Activated CD8-positive, alpha-beta memory T cell treated with anti-CD3 and anti-CD28 coated beads for 4 hours (primary cell): Measurements from ENCODE around the gene BAIAP2L1.

Experiments
- DNase-seq, 2 donors: peaks; one replicate each; pipeline ENCODE4 v3.0.0-alpha.2; 2020; ENCODE audit warnings: low read depth in 2 of 2

BAIAP2L1 gene

DNA sequence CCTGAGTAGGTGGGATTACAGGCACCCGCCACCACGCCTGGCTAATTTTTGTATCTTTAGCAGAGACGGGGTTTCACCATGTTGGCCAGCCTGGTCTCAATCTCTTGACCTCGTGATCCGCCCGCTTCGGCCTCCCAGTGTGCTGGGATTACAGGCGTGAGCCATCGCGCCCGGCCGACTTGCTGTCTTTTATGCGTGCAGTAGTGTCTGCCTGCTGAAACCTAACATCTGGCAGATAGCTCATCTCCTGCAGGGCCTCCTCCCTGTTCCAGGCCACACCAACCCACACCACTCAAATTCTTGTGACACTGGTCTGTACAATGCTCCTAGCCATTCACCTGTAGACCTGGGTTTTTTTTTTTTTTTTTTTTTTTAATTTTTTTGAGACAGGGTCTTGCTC, 41.5 kb downstream of the BAIAP2L1 start:
- DNase-seq = no peak

DNA sequence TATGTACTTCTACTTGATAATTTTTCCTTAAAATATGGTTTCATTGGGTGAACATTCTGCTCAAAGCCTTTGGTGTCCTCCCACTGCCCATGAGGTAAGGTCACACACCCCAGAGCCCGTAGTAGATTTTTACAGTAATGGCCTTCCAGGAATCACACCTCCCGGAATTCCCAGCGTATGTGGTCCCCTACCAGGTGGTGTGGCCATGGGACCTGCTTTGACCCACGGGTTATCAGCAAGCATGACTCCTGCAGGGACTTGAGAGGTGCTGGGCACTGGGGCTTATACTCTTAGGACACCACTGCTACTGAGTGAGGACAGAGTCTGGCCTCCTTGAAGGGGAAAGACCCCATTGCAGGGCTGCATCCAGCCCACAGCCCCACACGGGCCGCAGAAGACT, 42.2 kb downstream of the BAIAP2L1 start:
- no peak for DNase-seq

DNA sequence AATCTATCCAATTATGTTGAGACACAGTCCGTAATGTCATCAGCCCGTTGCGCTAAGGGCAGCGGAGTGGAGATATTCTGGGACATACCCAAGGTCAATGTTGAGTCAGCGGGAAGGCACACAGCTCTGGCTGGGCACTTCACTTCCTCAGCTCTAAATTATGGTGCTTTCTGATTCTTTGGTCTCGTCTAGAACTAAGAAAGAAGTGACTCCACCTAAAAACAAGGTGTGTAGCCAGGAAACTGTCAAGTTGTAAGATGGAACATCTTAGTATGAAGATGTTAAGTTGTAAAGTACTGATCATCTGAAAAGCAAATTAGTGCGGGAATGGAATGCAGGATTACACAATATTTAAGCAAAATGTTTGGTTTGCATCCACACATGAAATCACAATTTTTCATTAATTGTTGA, 43.1 kb downstream of the BAIAP2L1 start:
- no peak for DNase-seq

DNA sequence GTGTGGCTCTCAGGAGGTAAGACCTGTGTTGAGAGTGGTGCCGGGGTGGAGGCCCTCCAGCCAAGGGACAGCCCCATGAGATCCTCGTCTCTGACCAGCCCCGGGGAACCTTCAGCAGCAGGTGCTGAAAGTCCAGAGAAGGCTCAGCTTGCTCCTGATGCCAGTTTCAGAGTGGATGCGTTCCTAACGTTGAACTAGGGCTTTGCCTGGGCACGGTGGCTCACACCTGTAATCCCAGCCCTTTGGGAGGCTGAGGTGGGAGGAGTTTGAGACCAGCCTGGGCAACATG, 45.7 kb downstream of the BAIAP2L1 start:
- DNase-seq = no peak

DNA sequence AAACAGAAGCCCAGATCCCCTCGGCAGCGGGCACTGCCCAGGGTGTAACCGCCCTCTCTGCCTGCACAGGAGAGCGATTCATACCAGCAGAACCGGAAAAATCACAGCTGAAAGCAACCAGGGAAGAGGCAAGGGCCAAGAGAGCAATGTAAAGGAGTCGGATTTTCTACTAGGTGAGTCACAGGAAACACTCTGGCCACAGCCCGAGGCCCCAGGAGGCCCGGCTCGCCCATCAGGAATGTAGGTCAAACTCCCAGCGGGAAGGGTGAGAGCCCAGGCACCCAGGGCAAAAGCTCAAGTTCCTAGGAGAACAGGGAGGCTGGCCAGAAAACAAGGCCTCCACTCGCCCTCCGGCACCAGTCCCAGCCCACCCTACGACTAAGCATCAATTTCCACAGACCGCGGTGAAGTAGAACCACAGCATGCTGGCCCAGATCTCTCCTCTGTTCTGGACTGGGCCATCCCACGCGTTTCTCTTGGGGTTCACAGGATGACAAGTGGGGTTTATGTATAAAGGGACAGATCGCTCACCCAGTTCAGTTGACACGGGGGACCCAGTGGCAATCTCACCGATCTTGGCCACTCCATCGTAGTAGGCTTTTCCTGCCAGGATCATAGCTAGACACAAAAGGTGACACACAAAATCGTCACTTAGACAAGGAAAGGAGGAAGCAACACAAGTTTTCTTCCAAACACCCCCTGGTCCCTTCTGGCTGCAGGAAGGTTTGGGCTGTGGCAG, 46.2 kb downstream of the BAIAP2L1 start:
- DNase-seq = no peak

DNA sequence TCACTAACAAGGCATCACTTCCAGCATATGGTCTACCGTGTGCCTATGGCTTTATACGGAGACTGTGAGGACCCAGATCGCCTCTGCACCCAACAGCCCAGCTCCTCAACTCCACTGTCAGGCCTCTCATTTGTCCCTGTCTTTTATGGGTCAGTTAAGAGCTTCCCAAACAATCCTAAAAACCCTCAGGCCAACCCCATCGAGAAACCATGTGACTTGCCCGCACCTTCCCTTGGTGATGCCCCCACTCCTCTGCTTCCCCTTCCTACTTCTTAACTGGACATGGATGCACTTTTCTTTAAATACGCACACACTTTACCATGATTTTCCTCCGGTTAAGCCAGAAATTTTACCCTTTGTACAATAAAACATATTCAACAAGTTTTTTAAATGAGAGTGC, 46.8 kb downstream of the BAIAP2L1 start:
- DNase-seq = no peak

DNA sequence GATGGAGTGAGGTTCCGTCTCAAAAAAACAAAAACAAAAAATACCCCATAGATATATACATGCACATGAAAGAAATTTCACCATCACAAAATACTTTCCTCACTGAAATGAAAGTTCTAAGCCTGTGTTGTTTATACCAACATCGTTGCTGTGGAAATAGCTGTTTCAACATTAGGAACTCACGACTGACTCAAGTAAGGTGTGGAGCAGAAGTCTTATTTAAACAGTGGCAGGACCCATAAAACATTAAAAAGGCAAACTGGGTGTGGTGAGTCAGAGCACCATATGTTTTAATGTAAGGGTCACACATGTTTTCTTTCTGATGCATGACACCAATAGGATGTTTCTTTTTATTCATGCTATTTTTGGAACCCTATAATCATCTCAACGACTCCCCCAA, 48.3 kb downstream of the BAIAP2L1 start:
- no peak for DNase-seq

DNA sequence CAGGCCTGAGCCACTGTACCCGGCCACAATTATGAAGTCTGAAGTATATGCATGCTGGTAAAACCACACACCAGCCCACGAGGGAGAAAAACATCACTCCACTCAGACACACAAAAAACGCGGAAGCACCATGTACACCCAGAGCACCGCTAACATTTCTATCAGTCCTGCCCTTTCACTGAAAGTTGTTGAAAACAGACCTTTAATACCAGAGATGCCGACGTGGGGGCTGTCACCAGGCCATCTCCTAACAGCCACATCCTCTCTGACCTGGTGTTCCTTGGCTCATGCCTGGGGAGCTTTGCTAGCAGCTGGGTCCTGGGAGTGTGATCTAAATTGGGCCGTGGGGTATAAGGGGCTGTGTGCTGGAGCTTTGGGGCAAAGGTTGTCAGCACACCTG, 49.8 kb downstream of the BAIAP2L1 start:
- DNase-seq = no peak

DNA sequence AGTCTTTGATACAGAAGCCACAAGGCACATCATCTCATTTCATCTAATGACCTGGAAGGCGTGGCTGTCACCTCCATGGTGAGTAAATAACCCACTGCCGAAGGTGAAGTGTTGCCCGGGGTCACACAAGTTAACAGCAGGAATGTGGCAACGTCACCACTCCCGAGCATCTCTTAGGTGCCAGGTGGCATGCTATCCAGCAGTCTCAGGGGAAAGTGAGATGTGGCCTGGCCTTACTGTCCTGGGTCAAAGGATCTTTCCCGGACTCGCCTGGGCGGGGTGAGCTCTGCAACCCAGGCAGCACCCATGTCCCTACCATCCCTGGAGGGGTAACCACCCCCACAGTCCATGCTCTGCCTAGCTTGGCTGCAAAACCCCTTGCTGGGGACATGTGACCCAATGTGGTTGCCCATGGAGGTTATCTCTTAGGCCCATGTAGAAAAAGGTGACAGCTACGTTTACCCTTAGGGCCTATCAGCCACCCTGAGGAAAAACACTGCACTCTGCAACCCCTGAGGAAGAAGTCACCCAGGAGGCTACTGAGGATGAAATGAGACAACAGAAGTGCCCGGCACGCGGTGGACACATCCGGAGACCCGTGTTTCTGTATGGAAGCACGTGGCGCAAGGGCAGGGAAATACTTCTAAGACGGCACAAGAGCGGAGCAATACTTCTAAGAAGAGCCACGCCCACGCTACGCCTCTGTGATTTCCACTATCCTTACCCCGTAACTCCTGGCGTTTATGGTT, 52.0 kb downstream of the BAIAP2L1 start:
- DNase-seq = no peak

DNA sequence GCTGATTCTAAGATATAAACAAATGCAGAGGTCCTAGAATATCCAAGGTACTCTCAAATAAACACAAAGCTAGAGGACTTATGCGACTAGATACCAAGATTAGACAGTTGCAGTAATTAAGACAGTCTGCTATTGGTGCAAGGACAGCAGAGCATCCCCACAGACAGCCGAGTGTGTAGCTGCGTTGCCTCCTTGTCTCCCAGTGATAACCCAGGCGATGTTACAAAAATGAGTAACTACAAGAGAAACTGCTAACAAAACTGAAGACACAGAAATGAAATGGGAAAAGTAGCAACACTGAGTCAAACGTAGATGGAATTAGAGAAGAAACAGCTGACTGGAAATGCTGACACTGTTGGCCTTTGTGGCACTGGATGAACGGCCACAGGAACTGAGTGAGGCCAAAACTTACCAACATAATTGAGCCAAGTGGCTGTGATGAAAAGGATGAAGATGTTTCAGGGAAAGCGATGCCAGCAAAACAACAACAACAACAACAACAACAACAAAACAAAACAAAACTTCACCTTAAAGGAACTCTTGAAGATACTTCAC, 54.3 kb downstream of the BAIAP2L1 start:
- DNase-seq = no peak

DNA sequence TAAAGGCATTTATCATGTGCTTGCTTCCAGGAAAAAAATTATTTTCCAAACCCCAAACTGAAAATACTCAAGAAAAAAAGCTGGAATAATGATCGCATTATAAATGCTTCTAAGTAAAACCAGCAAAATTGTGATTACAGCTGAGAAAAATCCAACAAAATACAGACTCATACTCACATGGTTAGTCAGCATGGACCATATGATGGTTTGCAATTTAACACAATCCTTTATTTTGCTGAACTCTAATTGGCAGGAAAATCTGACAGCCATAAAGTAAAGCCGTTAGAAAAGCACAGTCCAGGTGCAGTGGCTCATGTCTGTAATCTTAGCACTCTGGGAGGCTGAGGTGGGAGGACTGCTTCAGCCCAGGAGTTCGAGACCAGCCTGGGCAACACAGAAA, 59.8 kb downstream of the BAIAP2L1 start:
- DNase-seq = no peak

DNA sequence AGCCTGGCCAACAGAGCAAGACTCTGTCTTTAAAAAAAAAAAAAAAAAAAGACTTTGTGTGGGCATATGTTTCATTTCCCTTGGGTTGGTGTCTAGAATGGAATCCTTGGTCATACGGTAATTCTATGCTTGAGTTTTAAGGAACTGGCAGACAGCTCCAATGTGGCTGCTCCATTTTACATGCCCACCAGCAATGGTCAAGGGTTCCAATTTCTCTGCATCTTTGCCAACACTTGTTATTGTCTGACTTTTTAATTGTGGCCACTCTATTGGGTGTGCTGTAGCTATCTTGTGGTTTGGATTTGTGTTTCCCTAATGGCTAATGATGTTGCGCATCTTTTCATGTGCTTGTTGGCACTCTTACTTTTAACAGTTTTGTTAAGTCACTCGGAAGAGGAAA, 61.8 kb downstream of the BAIAP2L1 start:
- DNase-seq = no peak

DNA sequence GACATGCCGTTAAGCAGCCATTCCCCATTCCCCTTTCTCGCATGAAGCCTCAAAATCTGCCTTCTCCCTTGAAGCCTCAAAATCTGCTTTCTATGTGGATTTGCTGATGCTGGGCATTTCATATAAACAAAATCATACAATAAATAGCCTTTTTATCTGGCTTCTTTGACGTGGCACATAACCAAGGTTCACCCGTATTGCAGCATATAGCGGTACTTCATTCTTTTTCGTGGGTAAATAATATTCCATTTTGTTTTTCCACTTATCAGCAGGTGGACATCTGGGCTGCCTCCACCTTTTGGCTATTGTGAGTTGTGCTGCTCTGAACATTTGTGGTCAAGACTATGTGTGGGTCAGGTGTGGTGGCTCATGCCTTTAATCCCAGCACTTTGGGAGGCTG, 62.4 kb downstream of the BAIAP2L1 start:
- no peak for DNase-seq

DNA sequence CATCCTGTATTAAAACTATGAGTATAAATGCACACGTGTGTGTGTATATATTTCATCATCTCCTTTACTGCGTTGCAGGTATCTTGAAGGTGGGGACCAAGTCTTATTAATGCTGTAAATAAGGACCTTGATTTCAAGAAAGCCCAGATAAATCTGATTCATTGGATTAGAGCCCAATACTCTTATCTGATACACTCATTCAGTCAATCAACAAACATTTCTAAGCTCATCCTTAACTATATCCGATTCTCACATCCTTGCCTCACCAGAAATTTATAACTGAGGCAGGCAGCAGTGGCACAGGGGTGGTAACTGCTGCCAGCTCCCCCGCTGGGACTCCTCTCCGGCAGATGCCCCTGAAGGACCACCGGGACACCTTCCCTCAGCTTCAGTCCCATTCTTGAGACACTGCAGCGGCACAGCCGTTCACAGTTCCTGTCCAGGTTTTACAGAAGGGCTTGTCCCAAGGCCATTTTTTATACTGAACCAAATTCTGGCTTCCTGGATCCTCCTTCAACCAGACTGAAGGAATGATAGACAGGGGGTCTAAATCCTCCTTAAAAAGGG, 65.4 kb downstream of the BAIAP2L1 start:
- no peak for DNase-seq

DNA sequence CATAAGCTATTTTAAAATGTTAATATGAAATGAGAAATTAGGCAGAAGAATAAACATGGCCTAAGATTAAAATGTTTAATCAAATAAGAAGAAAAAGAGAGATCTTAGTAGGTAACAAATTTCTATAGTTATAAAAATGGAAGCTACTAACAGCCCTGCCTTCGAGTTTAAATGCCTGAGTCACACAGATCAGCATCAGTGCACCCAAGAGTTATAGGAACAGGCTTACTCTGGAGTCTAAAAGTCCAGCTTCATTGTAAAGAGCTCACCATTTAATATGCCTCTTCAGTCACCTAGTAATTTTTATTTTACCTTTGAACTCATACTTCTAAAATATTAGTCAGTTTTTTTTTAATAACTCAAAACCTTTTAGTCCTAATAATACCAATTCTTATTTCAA, 66.8 kb downstream of the BAIAP2L1 start:
- DNase-seq = no peak

DNA sequence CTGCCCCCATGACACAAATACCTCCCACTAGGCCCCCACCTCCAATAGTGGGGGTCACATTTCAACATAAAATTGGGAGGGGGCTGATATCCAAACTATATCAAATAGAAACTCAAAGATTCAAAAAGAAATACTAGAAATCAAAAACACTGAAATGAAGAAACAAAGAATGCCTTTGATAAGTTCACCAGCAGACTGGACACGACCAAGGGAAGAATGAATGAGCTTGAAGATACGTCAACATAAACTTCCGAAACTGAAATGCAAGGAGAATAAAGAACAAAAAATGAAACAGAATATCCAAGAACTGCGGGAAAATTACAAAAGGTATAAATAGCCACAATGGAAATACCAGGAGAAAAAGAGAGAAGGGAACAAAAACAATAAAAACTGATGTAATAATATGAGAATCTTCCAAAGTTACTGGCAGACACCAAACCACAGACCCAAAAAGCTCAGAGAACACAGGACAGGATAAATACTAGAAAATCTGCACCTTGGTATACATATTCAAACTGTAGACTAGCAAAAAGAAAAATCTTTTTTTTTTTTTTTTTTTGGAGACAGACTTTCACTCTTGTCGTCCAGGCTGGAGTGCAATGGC, 69.9 kb downstream of the BAIAP2L1 start:
- no peak for DNase-seq

DNA sequence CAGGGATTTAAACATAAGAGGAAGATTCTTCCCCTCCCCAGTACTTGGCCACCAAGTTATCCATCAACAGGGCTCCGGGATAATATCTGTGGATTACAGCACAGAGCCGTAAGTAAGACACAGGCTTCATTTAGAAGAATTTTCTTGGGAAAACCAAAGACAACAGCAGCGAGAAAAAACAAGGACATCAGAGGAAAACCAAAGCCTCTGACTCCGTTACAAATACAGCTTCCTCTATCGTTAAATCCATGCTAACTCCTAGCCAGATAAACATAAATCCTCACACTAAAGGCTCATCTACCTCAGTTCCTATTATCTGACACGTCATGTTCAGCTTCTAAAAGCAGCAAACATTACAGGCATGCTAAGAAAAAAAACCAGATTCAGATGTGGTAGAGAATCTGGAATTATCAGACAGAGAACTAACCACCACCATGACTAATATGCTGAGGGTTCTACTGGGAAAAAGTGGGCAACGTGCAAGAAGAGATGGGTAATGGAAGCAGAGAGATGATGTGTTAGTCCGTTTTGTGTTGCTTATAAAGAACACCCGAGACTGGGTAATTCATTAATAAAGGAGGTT, 71.0 kb downstream of the BAIAP2L1 start:
- no peak for DNase-seq

DNA sequence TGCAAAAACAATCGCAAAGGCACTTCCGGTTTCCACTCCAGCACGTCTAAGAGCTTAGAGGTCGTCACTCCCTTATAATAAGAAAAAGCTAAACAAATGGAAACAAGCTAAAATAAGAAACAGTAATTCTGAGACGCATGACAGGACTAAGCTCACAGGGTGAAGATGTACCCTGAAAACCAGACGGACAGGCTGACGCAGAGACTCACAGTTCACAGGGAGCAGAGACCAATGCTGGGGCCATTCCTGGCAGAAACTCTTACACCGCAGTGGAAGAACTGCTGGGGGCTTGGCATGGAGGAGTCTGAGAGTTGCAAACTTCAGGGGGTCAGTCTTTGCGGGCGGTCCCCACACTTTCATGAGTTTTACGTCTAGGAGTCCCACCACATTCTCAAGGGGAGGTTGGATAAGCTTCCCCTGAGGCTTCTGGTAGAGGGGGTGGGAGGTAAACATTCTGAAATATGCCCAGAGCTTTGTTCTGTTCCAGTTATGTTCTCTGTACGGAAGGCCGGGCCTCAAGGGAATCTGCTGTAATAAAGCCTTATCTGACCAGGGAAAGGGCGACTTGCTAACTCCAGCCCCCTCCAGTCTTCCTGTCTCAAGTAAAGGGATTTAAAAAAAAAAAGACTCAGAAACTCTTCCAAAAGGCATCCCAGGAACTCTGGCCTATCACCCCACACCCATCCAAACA, 71.6 kb downstream of the BAIAP2L1 start:
- DNase-seq = no peak

DNA sequence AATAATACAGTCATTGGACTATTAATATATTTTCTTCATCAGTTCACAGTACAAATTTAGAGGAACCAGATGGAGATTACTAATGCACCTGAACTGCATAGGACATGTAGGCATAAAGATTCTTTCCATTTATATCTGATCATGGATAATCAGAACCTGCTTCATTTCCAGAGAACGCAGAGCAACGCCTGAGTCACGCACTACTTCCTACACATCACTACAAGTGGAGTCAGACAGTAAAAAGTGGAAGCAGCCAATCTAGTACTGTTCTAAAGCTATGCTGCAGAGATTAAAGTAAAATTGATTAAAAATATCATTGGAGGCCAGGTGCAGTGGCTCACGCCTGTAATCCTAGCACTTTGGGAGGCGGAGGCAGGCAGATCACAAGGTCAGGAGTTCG, 76.1 kb downstream of the BAIAP2L1 start:
- DNase-seq = no peak

DNA sequence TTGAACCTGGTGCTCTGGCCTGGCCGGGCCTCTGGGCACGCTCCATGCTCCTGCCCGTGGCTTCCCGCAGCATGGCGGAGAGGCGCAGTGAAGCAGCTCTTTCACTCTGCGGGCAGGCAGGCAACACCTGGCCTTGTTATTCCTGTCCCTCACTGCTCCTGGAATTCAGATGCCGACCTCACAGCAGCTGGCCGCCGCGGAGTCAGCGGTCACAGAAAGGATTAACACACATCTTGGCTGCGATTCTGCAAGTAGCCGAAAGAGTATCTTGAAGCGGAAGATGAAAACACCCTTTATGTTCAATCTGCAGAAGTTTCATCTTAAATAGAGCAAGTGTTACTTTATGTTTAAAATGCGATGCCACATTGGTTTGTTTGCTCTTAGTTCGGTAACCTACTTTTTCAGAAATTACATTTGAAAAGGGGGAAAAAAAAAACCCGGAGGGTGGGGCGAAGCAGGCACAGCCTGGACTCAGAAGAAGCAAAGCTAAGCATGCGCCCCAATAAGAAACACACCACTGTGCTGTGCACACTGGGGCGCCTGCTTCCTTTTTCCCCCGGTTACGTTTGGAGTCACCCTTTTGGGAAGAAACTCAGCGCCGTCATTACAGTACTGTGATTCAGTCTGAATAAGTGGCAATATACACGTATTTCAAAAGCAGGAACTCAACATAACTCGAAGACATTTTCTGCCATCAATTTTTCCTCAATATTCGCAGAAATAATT, 77.1 kb downstream of the BAIAP2L1 start:
- no peak for DNase-seq
